GM18519 (cell line): ENCODE results near the gene GZF1.
"Not testable (repeated sequence)": the region's sequence is repeated elsewhere in the genome, so short reads cannot be mapped to it uniquely, and the experiment has no call there.

ENCODE experiments used
- ATAC-seq: cut with Tn5 transposase; IDR thresholded peaks from one replicate; pipeline ENCODE4 v1.9.1; 2021; ENCODE audit warnings: mild to moderate bottlenecking, moderate library complexity; ENCODE audit not compliant: unreplicated experiment, low FRiP score

Gene GZF1

DNA sequence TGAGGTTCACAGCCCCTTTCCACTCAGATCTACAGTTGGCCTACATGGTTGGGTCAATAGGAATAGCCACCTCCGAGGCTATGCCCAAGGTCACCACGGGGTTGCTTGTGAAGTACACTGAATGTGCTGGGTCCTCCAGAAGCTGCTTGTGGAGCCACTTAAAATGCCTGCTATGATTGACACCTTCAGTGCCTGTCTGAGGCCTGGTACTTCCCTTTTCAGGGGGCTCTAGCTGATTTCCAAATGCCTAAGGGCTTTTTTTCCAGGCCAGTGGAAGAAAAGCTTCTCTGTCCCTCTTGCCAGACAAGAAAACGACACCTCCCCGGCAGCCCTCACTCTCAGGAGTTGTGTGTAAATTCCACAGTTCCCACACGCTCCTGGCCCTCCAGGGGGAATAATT lies 17.6 kb upstream of the GZF1 start:
- no peak for ATAC-seq

DNA sequence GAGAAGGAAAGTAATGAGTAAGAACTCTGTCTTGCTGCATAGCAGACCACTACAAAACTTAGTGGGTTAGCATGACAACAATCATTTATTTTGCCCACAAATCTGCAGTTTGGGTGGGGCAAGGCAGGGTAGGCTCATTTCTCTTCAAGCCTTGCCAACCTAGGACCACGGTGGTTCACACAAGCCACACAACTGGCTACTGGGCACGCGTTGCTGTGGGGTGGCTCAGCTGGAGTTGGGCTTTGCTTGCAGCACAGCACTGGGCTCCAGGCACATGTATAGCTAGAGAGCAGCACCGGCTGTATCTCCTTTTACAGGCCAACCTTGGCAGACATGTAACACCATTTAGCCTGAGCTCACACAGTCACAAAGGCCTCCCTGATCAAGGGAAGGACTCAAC lies 16.0 kb upstream of the GZF1 start:
- no peak for ATAC-seq

DNA sequence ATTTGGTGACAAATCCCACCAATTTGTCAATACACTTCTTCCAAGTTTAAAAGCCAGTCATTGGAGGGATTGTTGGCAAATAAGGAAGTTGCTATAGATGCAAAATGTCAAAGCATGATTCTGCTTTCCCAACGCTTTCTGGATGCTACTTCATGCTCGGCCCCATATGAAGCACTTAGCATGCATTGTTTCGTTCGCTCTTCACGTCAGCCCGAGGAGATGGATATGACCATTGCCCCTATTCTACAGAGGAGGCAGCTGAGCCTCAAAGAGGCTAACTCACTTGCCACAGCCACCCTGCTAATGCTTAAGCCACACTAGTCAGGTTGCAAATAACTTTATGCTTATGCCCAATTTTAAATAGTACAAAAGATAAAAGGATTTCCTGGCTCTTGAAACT lies 14.2 kb upstream of the GZF1 start:
- ATAC-seq = no peak

DNA sequence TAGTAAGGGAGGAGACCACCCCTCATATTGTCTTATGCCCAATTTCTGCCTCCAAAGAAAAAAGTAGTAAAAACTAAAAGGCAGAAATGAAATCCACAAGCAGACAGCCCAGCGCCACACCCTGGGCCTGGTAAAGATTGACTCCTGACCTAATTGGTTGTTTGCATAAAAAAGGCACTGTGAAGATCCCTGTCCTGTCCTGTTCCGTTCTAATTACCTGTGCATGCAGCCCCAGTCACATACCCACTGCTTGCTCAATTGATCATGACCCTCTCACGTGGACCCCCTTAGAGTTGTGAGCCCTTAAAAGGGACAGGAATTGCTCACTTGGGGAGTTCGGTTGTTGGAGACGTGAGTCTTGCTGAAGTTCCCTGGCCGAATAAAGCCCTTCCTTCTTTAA lies 13.5 kb upstream of the GZF1 start:
- not testable (repeated sequence) for ATAC-seq

DNA sequence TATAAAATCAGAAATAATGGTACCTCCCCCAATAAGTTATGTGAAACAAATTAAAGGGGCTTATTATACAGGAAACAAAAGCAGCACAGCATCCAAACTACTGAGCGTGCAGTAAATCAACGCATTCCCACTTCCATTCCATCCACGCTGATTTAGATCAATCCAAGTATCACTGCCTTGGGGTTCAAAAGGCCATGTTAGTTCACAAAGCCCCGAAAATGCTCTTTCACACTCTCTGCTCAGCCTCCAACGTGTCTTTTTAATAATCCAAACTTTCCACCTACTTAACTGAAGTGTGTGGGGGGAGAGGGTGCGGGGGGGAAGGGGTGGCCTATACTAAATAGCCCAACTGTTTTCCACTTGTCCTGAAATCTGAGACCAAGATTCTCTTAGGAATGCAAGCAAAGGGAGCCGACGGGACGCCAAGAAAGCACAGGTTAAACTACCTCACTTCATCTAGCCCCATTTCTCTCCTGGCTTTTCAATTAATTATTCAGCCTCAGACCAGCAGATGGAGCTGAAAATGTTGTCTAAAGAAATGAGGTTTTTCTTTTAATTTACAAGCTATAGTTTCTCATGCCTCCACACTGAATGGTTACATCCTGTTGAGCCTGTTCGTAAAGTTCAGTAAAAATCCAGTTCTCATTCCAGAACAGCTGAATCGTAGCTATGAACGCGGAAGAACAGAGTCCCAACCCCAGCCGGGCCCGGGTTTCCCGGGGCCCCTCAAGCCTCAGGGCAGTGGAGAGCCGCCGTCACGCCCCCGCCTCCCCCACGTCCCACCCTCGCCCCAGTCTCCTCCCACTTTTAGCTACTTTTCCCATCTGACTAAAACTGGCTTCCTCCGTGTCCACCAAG lies 12.4 kb upstream of the GZF1 start:
- peak; percentile 14 for ATAC-seq

DNA sequence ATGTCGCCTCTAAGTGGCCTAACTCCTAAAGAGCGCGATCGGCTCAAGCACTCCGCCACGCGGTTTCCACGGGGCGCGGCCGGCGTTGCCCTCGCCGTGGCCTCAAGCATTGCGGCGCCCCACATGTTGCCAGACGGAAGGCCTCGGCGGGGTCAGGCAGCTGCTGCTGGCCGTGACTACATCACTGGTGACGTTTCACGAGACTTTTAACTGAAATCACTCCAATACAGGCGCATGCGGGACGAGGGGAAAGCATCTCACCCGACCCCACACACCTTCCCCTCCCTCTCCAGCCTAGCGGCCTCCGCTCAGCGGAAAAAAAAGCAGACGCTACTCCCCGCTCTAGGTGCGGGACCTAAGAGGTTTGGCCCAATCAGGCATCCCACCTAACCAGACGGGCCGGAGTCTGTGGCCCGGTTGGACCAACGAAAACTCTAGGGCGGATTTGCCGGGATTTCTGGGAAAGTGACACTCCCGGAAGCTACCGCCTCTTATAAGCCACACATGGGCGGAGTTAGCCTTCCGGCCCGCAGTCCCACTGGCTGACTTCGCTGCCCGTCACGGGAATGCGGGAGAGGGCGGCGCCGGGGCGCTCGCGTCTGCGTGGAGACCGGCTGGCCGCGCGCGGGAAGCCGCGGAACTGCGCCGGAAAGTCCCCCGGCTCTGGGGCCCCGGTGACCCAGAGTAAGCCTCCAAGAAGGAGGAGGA lies 11.6 kb upstream of the GZF1 start, which contains the start of gene NXT1:
TSS of gene NXT1 (plus strand) at position 596 of the 708 bp plus-strand sequence. CDS start 3,251 bp downstream, outside the sequence.
- peak; percentile 82 for ATAC-seq

DNA sequence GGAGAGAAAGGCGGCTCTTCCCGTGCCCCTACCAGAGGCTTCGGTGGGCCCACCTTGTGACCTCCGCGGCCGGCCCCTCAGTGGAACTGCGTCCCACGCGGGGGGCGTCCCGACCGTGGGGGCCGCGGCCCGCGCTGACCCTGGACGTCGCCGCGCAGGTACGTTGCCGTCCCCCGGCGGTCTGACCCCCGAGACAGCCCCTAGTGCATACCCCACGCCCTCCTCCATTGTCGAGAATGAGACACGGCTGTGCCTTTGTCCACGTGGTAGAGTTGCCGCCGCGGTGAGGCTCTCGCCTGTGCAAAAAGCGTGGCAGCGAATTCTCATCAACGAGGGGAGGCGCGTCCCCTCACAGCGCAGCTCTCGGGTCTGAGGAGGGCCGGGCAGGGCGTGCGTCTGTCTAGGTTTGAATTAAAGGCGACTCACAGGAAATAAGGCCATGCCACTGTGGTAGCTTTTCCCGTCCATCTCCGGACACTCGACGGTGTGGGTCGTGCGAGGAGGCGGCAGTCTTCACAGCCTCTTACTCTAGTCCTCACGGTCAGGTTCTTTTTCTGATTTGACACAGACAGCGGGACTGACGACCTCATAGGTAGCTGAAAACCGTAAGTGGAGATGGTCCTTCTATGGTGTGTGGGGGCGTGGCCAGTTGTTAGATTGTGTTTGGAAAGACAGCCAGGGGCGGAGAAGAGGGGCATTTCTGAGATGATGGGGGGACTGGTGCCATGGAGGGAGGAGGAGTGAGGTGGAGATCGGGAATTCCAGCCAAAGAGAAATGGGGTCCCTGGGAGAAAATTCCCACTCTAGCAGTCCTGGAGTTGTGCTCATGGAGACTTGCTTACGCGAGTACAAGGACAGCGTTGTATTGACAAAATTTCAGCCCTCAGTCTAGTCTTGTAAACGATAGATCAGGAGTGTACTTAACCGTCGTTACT lies 10.8 kb upstream of the GZF1 start:
- peak; percentile 21 for ATAC-seq

DNA sequence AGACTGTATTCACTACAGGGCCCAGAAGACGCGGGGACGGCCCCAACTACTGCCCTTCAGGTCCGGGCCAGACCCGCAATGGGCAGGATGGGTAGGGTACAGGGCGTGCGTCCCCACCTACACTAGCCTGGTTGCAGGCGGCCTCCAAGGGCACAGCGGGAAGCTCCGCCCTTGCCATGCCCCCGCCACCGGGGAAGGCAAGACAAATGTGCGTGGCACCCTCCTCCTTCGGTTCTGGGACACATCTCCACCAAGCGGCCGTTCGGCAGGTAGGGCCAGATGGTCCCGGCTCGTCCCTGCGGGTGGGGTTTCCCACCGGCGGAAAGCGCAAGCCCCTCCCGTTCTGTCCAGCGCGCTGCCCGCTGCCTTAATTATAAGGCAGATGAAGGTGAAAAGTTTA lies 5.8 kb upstream of the GZF1 start:
- no peak for ATAC-seq

DNA sequence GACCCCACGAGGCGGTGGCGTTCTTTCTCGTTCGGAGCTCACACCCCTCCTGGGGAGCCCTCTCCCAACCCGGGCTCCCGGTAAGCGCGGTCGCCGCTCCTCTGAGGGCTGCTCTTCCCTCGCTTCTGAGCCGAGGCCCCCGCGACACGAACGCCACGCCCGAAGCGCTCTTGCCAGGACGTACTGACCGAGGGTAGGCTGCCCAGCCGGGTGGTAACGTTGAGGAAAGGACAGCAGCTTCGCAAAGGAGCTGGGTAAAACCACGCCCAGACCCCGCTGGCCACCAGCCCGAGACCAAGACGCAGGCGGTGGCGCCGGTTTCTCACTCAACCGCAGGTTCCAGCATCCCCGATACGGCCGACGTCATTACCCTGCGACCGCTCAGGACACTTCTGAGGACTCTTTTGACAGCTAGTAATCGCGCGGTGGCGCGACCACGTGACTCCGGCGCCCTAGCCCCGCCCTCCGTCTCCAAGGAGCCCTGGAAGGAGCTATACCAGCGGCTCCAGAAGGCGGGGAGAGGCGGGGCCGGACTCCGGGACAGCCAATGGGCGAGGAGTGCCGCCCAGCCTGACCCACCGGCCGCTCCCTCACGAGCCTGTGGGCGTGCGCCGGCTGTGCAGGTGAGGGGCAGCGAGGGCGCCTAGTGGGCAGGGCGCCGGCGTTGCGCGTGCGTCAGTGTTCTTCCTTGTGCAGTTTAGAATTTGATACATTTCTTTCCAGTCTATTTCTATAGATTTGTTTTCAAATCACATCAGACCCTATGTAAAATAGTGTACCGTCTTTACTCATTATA lies 4.0 kb upstream of the GZF1 start:
- peak; percentile 63 for ATAC-seq

DNA sequence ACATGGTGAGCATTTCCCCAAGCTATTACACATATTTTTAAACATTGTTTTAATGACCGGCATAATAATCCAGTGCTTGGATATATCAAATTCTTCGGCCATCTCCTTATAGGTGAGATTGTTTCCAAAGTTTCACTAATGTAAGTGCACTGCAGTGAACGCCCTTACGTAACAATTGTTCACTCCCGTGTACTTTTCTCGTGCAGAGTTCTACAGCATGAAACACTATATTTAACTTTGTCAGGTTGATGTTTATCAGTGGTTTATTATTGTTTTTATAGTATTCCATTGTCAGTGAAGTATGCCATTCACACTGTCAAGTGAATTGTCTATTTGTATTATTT lies 3.4 kb upstream of the GZF1 start:
- ATAC-seq = no peak

DNA sequence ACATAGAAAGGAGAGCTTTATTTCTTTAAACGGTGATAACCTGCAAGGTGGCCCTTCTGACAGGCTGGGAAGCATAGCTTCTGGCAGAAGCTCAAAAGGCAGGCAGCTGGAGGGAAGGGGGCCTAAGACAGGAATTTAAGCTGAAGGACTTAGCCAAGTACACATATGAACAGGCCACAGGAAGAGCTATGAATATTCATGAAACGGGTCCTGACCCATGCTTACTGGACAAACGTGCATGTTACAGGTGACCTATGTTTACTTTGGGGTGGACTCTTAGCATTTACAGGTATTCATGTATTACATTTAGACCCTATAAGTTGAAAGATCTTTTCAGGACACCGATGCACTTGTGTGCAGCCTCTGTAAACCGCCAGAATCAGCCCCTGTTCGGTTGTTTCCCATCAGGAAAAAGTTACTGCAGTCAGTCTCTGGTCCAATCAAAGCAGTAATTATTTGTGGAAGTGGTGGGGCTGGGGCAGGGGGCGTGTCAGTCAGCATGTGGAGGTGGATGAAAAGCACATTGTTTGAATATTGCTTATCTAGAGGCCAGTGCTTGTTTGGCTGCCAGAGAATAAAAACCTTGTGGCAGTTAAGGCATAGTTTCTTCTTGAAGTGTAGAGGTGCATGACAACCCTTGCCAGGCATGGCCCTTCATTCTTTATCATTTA lies 2.9 kb upstream of the GZF1 start:
- no peak for ATAC-seq

DNA sequence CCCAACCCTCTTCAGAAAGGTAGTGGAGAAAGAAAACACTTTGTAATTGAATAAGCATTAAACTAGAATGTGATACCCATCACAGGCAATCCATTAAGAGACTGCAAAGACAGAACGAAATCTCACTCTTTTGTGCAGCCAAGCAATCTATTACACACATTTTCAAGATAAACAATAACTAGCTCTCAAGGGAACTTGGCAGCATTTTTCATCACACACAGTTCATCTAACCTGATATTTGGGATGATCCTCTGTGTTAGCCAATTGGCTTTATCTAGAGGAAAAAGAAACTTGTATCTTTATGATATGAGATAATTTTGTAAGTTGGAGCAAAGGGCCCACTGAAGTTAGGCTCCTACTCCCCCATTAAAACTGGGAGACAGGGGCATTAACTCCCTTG lies 1.5 kb upstream of the GZF1 start:
- no peak for ATAC-seq

DNA sequence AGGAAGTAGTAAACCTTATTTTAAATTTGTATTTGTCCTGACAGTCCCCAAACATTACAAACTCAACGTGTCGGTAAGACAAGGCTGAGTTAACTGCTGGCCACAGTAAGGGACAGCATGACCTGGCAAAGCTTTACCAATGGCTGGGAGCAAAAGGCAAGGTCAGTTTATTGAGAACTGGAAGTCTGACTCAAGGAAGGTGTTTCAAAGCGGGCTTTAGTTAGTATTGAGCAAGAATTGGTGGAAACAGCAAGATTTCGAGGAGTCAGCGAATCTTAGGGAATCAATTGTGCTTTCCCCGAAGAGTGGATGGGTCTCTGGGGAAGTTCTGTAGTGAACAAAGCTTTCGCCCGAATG lies 885 bp upstream of the GZF1 start:
- no peak for ATAC-seq

DNA sequence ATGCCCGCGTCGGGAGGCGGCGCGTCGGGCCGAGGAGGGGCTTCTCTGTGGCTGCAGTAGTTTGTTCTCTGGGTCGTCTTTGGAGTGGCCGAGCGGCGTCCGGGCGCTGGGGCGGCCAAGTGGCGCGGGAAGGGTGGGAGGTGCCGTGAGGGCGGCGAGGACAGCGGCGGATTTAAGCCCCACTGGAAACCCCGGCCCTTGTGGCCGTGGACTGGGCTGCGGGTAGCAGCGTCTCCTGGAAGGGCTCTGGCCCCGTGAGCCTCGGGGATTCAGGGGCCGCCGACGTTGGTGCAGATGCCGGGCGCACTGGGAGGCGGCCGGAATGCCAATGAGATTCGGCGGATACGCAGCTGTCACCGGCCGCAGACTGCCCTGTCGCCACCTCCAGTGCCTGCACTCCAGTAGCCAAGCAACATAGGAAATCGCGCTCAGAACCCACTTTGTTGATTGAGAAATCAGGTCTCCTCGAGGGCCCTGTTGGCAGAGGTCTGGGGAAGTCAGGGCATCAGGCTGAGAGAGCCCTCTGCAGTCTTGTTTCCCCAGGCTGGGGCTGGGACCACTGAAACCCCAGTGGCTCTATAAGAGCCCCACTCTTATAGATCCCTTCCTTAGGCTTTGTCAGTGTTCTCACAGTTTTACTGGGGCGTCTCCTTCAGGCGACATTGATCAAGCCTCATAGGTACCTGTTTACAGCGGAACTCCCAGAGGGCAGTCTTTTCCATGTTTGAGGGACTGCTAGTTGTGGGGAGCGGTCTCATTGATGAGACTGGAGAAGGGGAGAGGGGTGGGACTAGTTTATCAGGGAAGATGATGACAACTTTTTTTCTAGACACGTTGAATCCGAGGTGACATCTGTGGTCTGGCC lies 642 bp downstream of the GZF1 start:
- no peak for ATAC-seq

DNA sequence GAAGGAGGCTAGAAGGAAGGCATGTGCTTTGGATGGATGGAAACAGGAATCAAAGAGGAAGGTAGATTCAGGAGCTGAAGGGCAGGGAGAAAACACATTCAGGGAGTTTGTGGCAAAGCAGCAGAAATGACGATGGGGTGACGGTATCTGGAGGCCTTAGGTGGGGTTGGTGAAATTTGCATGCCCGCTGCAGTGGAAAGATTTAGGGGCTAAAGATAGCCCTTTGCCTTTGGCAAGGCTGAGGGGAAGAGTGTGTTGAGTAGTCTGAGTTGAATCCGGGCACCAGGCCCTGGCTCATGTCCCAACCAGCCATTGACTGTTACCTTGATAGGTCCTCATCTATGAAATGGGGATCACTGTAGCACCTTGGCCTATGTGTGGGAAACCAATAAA lies 1.3 kb downstream of the GZF1 start:
- no peak for ATAC-seq

DNA sequence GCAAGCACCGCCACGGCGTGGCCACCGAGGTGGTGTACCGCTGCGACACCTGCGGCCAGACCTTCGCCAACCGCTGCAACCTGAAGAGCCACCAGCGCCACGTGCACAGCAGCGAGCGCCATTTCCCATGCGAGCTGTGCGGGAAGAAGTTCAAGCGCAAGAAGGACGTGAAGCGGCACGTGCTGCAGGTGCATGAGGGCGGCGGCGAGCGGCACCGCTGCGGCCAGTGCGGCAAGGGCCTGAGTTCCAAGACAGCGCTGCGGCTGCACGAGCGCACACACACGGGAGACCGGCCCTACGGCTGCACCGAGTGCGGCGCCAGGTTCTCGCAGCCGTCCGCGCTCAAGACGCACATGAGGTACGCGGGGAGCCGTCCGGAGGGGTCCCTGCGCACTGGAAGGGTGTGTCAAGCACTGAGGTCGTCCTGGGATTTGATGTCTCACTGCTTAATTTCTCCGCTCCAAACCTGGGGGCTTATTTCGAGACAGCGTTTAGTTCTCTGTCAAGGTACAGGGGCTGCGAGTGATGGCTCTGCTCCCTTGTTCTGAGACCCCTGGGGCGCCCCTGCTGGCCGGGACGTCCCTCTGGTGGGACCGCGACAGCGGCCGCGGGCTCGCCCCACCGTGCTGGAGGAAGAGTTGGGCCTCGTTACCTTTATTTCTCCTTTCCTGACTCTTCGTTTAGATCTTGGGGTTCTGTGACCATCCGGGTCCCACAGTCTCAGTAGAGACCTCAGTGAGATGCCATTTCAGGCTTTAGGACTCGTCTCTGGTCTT lies 3.6 kb downstream of the GZF1 start:
- no peak for ATAC-seq

DNA sequence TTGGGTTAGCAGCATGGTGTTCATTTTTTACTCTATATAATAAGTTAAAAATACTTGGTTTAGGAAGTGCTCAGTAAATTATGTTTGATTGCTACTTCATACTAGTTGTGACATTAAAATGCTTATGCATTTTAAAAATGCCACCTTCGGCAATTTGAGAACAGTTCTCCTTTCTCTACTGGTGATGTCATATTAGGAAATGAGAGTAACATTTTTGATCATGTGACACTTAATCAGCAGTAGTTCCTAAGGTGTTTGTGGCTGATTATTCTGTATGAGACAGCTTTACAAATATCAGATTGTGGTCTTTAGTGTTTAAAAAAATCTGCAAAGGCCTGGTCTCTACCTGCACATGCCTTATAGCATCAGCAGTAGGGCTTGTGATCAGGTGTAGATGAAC lies 4.4 kb downstream of the GZF1 start:
- ATAC-seq = no peak

DNA sequence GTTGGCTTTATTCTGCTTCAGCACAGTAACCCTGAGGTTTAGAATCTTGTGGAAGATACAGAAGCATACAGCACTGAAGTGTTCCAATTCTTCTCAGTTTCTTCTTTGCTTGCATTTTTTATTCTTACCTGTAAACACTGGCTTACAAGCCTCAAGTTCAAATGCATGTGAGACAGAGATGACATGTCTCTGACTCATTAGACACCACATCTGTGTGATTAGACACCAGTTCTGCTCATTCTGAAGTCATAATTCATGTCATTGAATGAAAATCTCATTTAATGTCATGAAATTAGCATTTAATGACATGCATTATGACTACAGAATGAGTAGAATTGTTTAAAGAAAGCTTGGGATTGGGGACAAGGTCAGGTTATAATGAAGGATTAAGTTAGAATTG lies 5.8 kb downstream of the GZF1 start:
- no peak for ATAC-seq
